Measurements from ENCODE around the gene AJAP1. TPM values are rescaled to one million over a fixed set of nuclear protein-coding genes. Genes with fewer than 3 reads are reported as not detected.

AJAP1 gene
- total RNA-seq, 8 experiments from 2014 or later, result 0.10 to 5.4 (median 2.8) TPM; not detected in 1

GRCh38 chr1:4691766-4692405, 37.5 kb downstream of the AJAP1 start:
- ATAC-seq (replicated peaks in 6 of 8), result no peak
- Histone ChIP-seq H3K27ac (no peak overlapping the region), H3K4me3 (no peak overlapping the region), H3K4me1 (replicated peaks in 1 of 2) (peaks cover 5% of the 10 kb centered on the region in 2 donors)
- in situ Hi-C loops (cut with MboI; ENCODE audit: low pct_unique_long_range_greater_than_20kb in 2 of 9, low sequenced_read_pairs in 9 of 9, unreplicated experiment in 9 of 9), result no loop called here
- 0 to 100% (median 82%) methylated on average over 1 to 14 of the region's 26 CpGs; no CpG with 5 or more reads in 3 of the 10 experiments for WGBS, 10 experiments

GRCh38 chr1:4692437-4692836, 38.0 kb downstream of the AJAP1 start:
- Histone ChIP-seq H3K27ac (no peak overlapping the region), H3K4me1 (replicated peaks in 1 of 2) (peaks cover 5% of the 10 kb centered on the region in 2 donors), H3K4me3 (no peak overlapping the region)
- in situ Hi-C loops (cut with MboI; ENCODE audit: low pct_unique_long_range_greater_than_20kb in 2 of 9, low sequenced_read_pairs in 9 of 9, unreplicated experiment in 9 of 9), result no loop called here
- WGBS, 10 experiments, result 45 to 98% (median 63%) methylated on average over 1 to 6 of the region's 6 CpGs; no CpG with 5 or more reads in 4 of the 10 experiments
- no peak for ATAC-seq (replicated peaks in 6 of 8)

DNA sequence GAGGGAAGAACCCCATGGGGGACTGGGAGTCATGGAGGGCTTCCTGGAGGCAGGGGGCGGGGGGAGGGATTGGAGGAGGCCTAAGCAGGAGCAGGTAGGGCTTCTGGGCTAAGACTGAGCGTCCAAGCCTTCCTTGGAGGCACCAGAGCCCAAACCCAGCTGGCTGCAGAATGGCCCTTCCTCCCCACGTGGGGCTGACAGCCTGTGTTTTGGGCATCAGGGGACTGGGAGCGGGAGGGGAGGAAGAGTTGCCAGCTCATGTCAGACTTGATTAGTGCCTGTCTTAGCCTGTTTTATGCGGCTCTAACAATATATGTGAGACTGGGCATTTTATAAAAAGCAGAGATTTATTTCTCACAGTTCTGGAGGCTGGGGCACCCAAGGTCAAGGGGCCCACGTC, 38.9 kb downstream of the AJAP1 start:
- in situ Hi-C loops (cut with MboI; ENCODE audit: low pct_unique_long_range_greater_than_20kb in 2 of 9, low sequenced_read_pairs in 9 of 9, unreplicated experiment in 9 of 9), result no loop called here
- Histone ChIP-seq H3K4me1 (replicated peaks in 1 of 2) (peaks cover 5 to 11% of the 10 kb centered on the region in 2 donors), H3K27ac (no peak overlapping the region), H3K4me3 (no peak overlapping the region)
- ATAC-seq (replicated peaks in 6 of 8), result peak in 4 of 8 experiments; percentile 8 to 34 (median 23)
- 0 to 77% (median 38%) methylated on average over 1 to 4 of the region's 6 CpGs; no CpG with 5 or more reads in 4 of the 10 experiments for WGBS, 10 experiments

DNA sequence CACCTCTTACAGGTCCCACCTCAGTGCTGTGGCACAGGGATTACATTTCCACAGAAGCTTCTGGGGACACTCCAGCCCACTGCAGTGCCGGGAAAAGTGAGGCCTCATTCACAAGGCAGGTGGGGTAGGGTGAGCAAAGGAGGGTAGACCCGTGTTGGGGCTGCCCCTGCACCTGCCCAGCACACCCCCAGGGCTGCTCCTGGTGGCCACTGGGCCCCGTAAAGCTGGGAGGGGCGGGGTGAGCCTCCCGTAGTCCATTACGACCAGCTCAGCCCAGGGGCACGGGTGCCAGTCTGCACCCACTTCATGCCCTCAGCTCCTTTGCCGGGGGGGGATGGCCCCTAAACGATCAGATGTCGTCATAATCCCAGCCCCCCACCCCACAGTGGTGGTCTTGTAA, 39.5 kb downstream of the AJAP1 start:
- in situ Hi-C loops (cut with MboI; ENCODE audit: low pct_unique_long_range_greater_than_20kb in 2 of 9, low sequenced_read_pairs in 9 of 9, unreplicated experiment in 9 of 9), result no loop called here
- Histone ChIP-seq H3K27ac (no peak overlapping the region), H3K4me3 (no peak overlapping the region), H3K4me1 (replicated peaks in 1 of 2) (peaks cover 6 to 14% of the 10 kb centered on the region in 2 donors)
- no peak for ATAC-seq (replicated peaks in 6 of 8)
- WGBS, 10 experiments, result 76 to 100% (median 80%) methylated on average over 1 to 8 of the region's 10 CpGs; no CpG with 5 or more reads in 7 of the 10 experiments

DNA sequence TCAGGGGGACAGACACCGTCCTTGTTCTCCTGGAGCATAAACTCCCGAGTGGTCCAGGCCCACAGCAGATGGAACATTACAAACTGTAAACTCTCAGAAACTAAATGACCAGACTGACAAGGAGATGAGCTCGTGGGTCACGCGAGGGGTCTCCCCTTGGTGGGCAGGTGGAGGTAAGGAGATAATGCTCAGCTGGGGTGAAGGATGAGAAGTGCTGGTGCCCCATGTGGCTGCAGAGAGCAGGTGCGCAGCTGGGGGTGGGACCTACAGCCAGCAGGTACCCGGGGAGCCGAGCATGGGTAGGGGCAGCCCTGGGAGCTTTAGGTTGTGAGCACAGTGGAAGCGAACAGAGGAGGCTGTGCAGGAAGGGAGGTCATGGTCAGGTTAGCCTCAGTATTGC, 40.1 kb downstream of the AJAP1 start:
- in situ Hi-C loops (cut with MboI; ENCODE audit: low pct_unique_long_range_greater_than_20kb in 2 of 9, low sequenced_read_pairs in 9 of 9, unreplicated experiment in 9 of 9), result no loop called here
- WGBS, 10 experiments, result 0 to 90% (median 56%) methylated on average over 2 to 8 of the region's 9 CpGs; no CpG with 5 or more reads in 3 of the 10 experiments
- ATAC-seq (replicated peaks in 6 of 8), result no peak
- Histone ChIP-seq H3K4me1 (replicated peaks in 1 of 2) (peaks cover 10 to 20% of the 10 kb centered on the region in 2 donors), H3K27ac (no peak overlapping the region), H3K4me3 (no peak overlapping the region)

GRCh38 chr1:4695241-4695640, 40.8 kb downstream of the AJAP1 start:
- Histone ChIP-seq H3K27ac (no peak overlapping the region), H3K4me1 (replicated peaks in 1 of 2) (peaks cover 10 to 26% of the 10 kb centered on the region in 2 donors), H3K4me3 (no peak overlapping the region)
- WGBS, 10 experiments, result 39 to 90% (median 61%) methylated on average over 1 to 7 of the region's 8 CpGs; no CpG with 5 or more reads in 2 of the 10 experiments
- in situ Hi-C loops (cut with MboI; ENCODE audit: low pct_unique_long_range_greater_than_20kb in 2 of 9, low sequenced_read_pairs in 9 of 9, unreplicated experiment in 9 of 9), result no loop called here
- ATAC-seq (replicated peaks in 6 of 8), result no peak

GRCh38 chr1:4696161-4696745, 41.8 kb downstream of the AJAP1 start:
- H3K4me1 ChIP-seq (replicated peaks in 1 of 2), result peaks cover 10 to 27% of the 10 kb centered on the region in 2 donors
- 11 to 85% (median 58%) methylated on average over 1 to 11 of the region's 12 CpGs; no CpG with 5 or more reads in 4 of the 10 experiments for WGBS, 10 experiments
- in situ Hi-C loops (cut with MboI; ENCODE audit: low pct_unique_long_range_greater_than_20kb in 2 of 9, low sequenced_read_pairs in 9 of 9, unreplicated experiment in 9 of 9), result no loop called here

DNA sequence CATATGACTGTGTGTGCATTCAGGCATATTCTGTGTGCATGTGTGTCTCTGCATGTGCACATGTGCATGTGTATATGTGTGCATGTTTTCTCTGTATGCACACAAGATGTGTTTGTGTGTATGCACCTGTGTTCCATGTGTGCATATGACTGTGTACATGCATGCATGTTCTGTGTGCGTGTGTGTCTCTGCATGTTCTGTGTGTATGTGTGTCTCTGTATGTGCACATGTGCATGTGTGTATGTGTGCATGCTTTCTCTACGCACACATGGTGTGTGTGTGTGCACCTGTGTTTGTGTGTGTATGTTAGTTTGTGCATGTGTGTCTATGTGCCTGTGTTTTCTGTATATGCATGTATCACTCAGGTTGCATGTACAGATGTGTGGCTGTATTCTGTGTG, 42.3 kb downstream of the AJAP1 start:
- Histone ChIP-seq H3K4me3 (no peak overlapping the region), H3K27ac (no peak overlapping the region), H3K4me1 (replicated peaks in 1 of 2) (peaks cover 10 to 27% of the 10 kb centered on the region in 2 donors)
- no peak for ATAC-seq (replicated peaks in 6 of 8)
- in situ Hi-C loops (cut with MboI; ENCODE audit: low pct_unique_long_range_greater_than_20kb in 2 of 9, low sequenced_read_pairs in 9 of 9, unreplicated experiment in 9 of 9), result no loop called here
- 60 to 100% (median 93%) methylated on average over 1 to 2 of the region's 2 CpGs; no CpG with 5 or more reads in 5 of the 10 experiments for WGBS, 10 experiments

More at GRCh38 chr1:4696161-4696745, 41.8 kb downstream of the AJAP1 start:
- ATAC-seq (replicated peaks in 6 of 8), result peak in 3 of 8 experiments; percentile 8 to 44 (median 17)
- Histone ChIP-seq H3K4me3 (no peak overlapping the region), H3K27ac (no peak overlapping the region)

DNA sequence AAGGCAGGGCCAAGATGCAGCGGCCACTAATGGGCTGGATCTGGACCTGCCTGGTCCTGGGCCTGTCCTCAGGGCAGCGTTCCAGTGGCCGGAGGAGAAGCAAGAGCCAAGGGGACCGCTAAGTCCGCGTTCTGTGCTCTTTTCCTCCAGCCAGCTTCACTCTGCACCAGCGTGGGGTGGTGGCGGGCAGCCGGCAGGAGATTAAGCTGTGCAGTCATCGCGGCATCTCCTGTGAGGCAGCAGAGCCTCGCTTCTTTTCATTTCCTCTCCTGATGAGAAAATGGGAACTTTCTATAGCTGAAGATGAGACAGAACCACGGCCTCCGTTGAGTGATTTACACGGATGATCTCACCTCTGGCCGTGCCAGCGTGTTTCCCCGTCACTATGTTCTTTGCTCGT, 43.4 kb downstream of the AJAP1 start:
- in situ Hi-C loops (cut with MboI; ENCODE audit: low pct_unique_long_range_greater_than_20kb in 2 of 9, low sequenced_read_pairs in 9 of 9, unreplicated experiment in 9 of 9), result no loop called here
- ATAC-seq (replicated peaks in 6 of 8), result peak in 4 of 8 experiments; percentile 49 to 69 (median 55)
- H3K4me1 ChIP-seq (replicated peaks in 1 of 2), result peaks cover 15 to 36% of the 10 kb centered on the region in 2 donors
- H3K4me3 ChIP-seq, result no peak overlapping the region
- WGBS, 10 experiments, result 61 to 100% (median 81%) methylated on average over 2 to 12 of the region's 19 CpGs; no CpG with 5 or more reads in 3 of the 10 experiments
- H3K27ac ChIP-seq, result peak overlapping the region; percentile 57

GRCh38 chr1:4698911-4699310, 44.5 kb downstream of the AJAP1 start:
- WGBS, 10 experiments, result 60 to 100% (median 76%) methylated on average over 1 to 8 of the region's 8 CpGs; no CpG with 5 or more reads in 4 of the 10 experiments
- Histone ChIP-seq H3K27ac (no peak overlapping the region), H3K4me1 (replicated peaks in 1 of 2) (peaks cover 13 to 40% of the 10 kb centered on the region in 2 donors), H3K4me3 (no peak overlapping the region)
- ATAC-seq (replicated peaks in 6 of 8), result no peak
- in situ Hi-C loops (cut with MboI; ENCODE audit: low pct_unique_long_range_greater_than_20kb in 2 of 9, low sequenced_read_pairs in 9 of 9, unreplicated experiment in 9 of 9), result no loop called here

DNA sequence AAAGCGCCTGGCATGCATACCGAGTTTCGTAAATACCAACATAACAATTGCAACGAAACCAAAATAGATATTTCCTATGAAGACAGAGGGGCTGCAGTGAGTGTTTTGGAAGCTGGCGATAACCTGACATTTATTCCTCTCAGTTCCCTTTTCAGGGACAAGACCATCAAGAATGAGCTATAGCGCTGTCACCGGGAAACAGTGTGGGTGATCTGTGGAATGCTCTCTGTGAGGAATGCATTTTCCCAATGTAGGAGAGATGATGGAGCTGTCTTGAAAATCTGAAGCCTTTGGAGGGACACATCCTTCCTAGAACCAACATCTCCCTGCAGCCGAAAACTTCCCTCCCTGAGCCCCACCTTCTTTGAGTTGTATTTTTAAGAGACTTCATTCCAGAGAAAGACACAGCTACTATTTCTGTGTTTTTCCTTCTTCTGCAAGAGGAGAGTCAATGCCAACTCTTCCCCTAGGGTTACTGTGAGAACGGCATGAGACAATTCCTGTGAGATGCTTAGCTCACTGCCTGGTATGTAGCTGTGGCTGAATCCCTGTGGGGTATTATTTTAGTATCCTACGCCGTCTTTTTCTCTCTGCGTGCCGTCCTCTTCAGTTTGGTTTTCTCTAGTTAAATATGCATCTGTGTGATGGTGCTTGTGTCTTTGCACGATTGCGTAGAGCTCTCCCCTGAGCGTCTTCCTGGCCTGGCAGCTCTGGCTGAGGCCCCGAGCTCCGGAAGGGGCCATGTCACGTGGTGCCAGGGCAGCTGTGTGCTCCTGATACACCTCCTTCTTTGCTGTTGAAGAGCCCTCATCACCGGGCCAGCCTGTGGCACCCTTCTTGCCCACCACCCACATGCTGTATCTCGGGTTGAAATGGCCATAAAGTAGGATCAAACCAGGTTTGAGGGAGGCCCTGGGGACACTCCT, 45.2 kb downstream of the AJAP1 start:
- ATAC-seq (replicated peaks in 6 of 8), result no peak
- in situ Hi-C loops (cut with MboI; ENCODE audit: low pct_unique_long_range_greater_than_20kb in 2 of 9, low sequenced_read_pairs in 9 of 9, unreplicated experiment in 9 of 9), result no loop called here
- Histone ChIP-seq H3K27ac (no peak overlapping the region), H3K4me3 (no peak overlapping the region), H3K4me1 (replicated peaks in 1 of 2) (peaks cover 13 to 41% of the 10 kb centered on the region in 2 donors)
- WGBS, 10 experiments, result 21 to 88% (median 74%) methylated on average over 4 to 21 of the region's 21 CpGs; no CpG with 5 or more reads in 3 of the 10 experiments

- in situ Hi-C loops (cut with MboI; ENCODE audit: low pct_unique_long_range_greater_than_20kb in 2 of 9, low sequenced_read_pairs in 9 of 9, unreplicated experiment in 9 of 9), result no loop called here
- no peak overlapping the region for H3K27ac ChIP-seq
- 59 to 78% (median 66%) methylated on average over 4 to 10 of the region's 13 CpGs; no CpG with 5 or more reads in 6 of the 10 experiments for WGBS, 10 experiments
- no peak overlapping the region for H3K4me3 ChIP-seq
- H3K4me1 ChIP-seq (replicated peaks in 1 of 2), result peaks cover 13 to 41% of the 10 kb centered on the region in 2 donors
- peak in 3 of 8 experiments; percentile 6 to 23 (median 21) for ATAC-seq (replicated peaks in 6 of 8)
These were observed 46.4 kb downstream of the AJAP1 start for GRCh38 chr1:4700801-4701200.
